ENCODE measurements around the gene LTC4S. TPM values are rescaled to one million over a fixed set of nuclear protein-coding genes. Genes with fewer than 3 reads are reported as not detected.

LTC4S gene
- total and polyA plus RNA-seq, 3 donors from 2014 or later = 3.7 to 10.3 (median 4.8) TPM

GRCh38 chr5:179839328-179840256 lies 45.8 kb downstream of the LTC4S start:
- Histone ChIP-seq H3K27me3 (no peaks in the 10 kb centered on the region), H3K9me3 (no peaks in the 10 kb centered on the region), H3K27ac (no peak overlapping the region), H3K4me1 (peaks cover 6% of the 10 kb centered on the region), H3K36me3 (ENCODE audit: low read depth, missing control alignments) (no peaks in the 10 kb centered on the region), H3K4me3 (no peak overlapping the region)
- DNase-seq = peak; percentile 69
- TF ChIP-seq CTCF (IDR thresholded peaks at IDR 0.05) = no peak
- no peak for TF ChIP-seq POLR2A (IDR thresholded peaks at IDR 0.05)
- WGBS, 2 donors = 72 to 74% methylated on average over 16 of the region's 16 CpGs
- intact Hi-C loops (cut with DNase I; ENCODE audit: low total_unique reads) = no loop called here

GRCh38 chr5:179840321-179840720 lies 46.5 kb downstream of the LTC4S start:
- Histone ChIP-seq H3K4me1 (peaks cover 6% of the 10 kb centered on the region), H3K9me3 (no peaks in the 10 kb centered on the region), H3K4me3 (no peak overlapping the region), H3K36me3 (ENCODE audit: low read depth, missing control alignments) (no peaks in the 10 kb centered on the region), H3K27ac (no peak overlapping the region), H3K27me3 (no peaks in the 10 kb centered on the region)
- DNase-seq = no peak
- intact Hi-C loops (cut with DNase I; ENCODE audit: low total_unique reads) = no loop called here
- 93 to 97% methylated on average over 5 to 11 of the region's 11 CpGs for WGBS, 2 donors
- TF ChIP-seq POLR2A (IDR thresholded peaks at IDR 0.05) = no peak
- no peak for TF ChIP-seq CTCF (IDR thresholded peaks at IDR 0.05)

DNA sequence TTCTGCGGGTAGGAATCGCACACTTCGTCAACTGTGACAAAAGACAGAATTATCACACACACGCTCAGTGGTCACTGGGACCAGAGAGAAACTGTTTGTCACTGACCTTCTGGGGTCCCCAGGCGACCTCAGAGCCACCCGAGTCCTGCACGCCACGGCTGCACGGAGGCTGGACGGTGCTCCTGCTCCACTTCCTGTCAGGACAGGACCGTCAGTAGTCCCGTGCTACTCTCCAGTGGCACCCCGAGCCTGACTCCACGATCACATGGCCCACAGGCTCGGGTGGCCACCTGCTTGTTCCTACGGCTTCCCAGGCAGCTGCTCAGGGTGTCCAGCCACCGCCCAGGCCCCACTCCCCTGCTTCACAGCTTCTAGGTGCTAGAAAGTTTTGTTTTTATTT lies 47.0 kb downstream of the LTC4S start:
- WGBS, 2 donors = 88 to 94% methylated on average over 16 to 17 of the region's 17 CpGs
- Histone ChIP-seq H3K27me3 (no peaks in the 10 kb centered on the region), H3K4me1 (peaks cover 6% of the 10 kb centered on the region), H3K36me3 (ENCODE audit: low read depth, missing control alignments) (no peaks in the 10 kb centered on the region), H3K27ac (no peak overlapping the region), H3K9me3 (no peaks in the 10 kb centered on the region), H3K4me3 (no peak overlapping the region)
- no peak for DNase-seq
- intact Hi-C loops (cut with DNase I; ENCODE audit: low total_unique reads) = no loop called here
- TF ChIP-seq POLR2A (IDR thresholded peaks at IDR 0.05) = no peak
- no peak for TF ChIP-seq CTCF (IDR thresholded peaks at IDR 0.05)

DNA sequence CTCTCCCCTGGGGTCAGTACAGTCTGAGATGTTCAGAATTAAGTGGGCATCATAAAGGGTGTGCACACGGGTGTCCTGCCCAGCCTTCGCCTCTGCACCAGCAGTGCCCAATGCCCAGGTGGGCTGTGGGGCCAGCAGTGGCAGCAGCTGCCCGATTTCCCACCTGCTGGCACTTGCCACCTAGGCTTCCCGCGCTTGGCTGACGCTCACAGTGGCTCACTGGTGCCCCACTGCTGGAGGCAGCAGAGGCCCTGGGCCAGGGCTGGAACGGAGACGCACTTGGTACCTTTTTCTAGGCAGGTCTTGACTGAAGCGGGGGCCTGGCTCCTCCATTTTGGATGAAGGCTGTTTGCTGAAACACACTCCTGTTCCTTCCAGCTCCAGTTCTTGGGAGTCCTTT lies 47.8 kb downstream of the LTC4S start:
- H3K4me3 ChIP-seq = no peak overlapping the region
- H3K9me3 ChIP-seq = no peaks in the 10 kb centered on the region
- no peaks in the 10 kb centered on the region for H3K27me3 ChIP-seq
- DNase-seq = no peak
- peaks cover 6% of the 10 kb centered on the region for H3K4me1 ChIP-seq
- H3K36me3 ChIP-seq (ENCODE audit: low read depth, missing control alignments) = no peaks in the 10 kb centered on the region
- TF ChIP-seq POLR2A (IDR thresholded peaks at IDR 0.05) (no peak), CTCF (IDR thresholded peaks at IDR 0.05) (no peak)
- H3K27ac ChIP-seq = no peak overlapping the region
- intact Hi-C loops (cut with DNase I; ENCODE audit: low total_unique reads) = no loop called here
- WGBS, 2 donors = 87 to 92% methylated on average over 4 to 9 of the region's 9 CpGs

MicroRNA genes within 50 kb of the gene (microRNA counts, 767-probe panel; counts per million panel counts)
- microRNA hsa-miR-1229 = 0 to 152 counts per million in 2 donors

Small RNAs within 50 kb of the gene (microRNA-seq; reads per million reads assigned to microRNA genes)
- 0 to 5.5 reads per million in 2 donors for gene MIR1229 (ENCODE audit: borderline number of aligned reads in 2 of 2, borderline replicate concordance in 1 of 2)

Small RNAs within 50 kb of the gene (small RNA-seq; reads per million reads assigned to genes)
- 0 to 0.18 reads per million in 2 donors for gene MIR1229

Other genes starting within 250 kb of the LTC4S start
- 10 to 100 TPM; 47.0 to 51.2 TPM for gene RUFY1, start 243.4 kb upstream of the LTC4S start, total RNA-seq
- gene RUFY1, start 243.4 kb upstream of the LTC4S start, polyA plus RNA-seq (ENCODE audit: insufficient read depth, low read depth, low replicate concordance) = 28.6 TPM
- 100 to 1,000 TPM; 626 to 636 TPM for gene HNRNPH1, start 170.3 kb upstream of the LTC4S start, total RNA-seq
- gene HNRNPH1, start 170.3 kb upstream of the LTC4S start, polyA plus RNA-seq (ENCODE audit: insufficient read depth, low read depth, low replicate concordance) = 395 TPM
- gene CBY3, start 113.0 kb upstream of the LTC4S start, total RNA-seq = 10 to 100 TPM in 1 of 2 donors, 1 to 10 TPM in 1; 6.4 to 12.8 TPM
- 7.8 TPM for gene CBY3, start 113.0 kb upstream of the LTC4S start, polyA plus RNA-seq (ENCODE audit: insufficient read depth, low read depth, low replicate concordance)
- gene CANX, start 95.0 kb upstream of the LTC4S start, total RNA-seq = 100 to 1,000 TPM; 296 to 351 TPM
- 462 TPM for gene CANX, start 95.0 kb upstream of the LTC4S start, polyA plus RNA-seq (ENCODE audit: insufficient read depth, low read depth, low replicate concordance)
- gene MAML1, start 61.2 kb upstream of the LTC4S start, total RNA-seq = 10 to 100 TPM; 52.5 to 60.7 TPM
- gene MAML1, start 61.2 kb upstream of the LTC4S start, polyA plus RNA-seq (ENCODE audit: insufficient read depth, low read depth, low replicate concordance) = 23.5 TPM
- 100 to 1,000 TPM; 149 to 152 TPM for gene MGAT4B, start 12.9 kb downstream of the LTC4S start, total RNA-seq
- gene MGAT4B, start 12.9 kb downstream of the LTC4S start, polyA plus RNA-seq (ENCODE audit: insufficient read depth, low read depth, low replicate concordance) = 67.9 TPM
- 100 to 1,000 TPM; 192 to 255 TPM for gene SQSTM1, start 26.9 kb downstream of the LTC4S start, total RNA-seq
- 165 TPM for gene SQSTM1, start 26.9 kb downstream of the LTC4S start, polyA plus RNA-seq (ENCODE audit: insufficient read depth, low read depth, low replicate concordance)
- gene MRNIP, start 64.8 kb downstream of the LTC4S start, total RNA-seq = 10 to 100 TPM; 58.7 to 61.4 TPM
- 34.9 TPM for gene MRNIP, start 64.8 kb downstream of the LTC4S start, polyA plus RNA-seq (ENCODE audit: insufficient read depth, low read depth, low replicate concordance)
- 100 to 1,000 TPM; 122 to 134 TPM for gene TBC1D9B, start 113.9 kb downstream of the LTC4S start, total RNA-seq
- gene TBC1D9B, start 113.9 kb downstream of the LTC4S start, polyA plus RNA-seq (ENCODE audit: insufficient read depth, low read depth, low replicate concordance) = 76.1 TPM